Measurements from ENCODE around the gene VCX2.

DNA sequence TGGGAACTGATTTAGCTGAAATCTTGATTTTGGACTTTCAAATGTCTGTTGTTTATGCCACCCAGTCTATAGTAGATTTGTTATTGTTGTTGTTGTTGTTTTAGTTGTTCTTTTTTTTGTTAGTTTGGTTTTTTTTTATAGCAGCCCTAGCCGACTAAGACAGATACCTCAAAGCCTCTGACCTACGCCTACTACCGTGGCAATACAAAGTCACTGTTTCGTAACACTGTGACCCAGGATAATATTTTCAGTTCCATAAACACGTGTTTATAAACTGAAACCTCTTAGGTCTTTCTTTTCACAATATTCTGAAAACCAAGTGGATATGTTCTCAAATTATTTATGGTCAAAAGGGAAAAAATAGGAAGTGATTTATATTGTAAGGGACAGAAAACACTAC lies 32.8 kb downstream of the VCX2 start:
- TF ChIP-seq, protein P1, sequence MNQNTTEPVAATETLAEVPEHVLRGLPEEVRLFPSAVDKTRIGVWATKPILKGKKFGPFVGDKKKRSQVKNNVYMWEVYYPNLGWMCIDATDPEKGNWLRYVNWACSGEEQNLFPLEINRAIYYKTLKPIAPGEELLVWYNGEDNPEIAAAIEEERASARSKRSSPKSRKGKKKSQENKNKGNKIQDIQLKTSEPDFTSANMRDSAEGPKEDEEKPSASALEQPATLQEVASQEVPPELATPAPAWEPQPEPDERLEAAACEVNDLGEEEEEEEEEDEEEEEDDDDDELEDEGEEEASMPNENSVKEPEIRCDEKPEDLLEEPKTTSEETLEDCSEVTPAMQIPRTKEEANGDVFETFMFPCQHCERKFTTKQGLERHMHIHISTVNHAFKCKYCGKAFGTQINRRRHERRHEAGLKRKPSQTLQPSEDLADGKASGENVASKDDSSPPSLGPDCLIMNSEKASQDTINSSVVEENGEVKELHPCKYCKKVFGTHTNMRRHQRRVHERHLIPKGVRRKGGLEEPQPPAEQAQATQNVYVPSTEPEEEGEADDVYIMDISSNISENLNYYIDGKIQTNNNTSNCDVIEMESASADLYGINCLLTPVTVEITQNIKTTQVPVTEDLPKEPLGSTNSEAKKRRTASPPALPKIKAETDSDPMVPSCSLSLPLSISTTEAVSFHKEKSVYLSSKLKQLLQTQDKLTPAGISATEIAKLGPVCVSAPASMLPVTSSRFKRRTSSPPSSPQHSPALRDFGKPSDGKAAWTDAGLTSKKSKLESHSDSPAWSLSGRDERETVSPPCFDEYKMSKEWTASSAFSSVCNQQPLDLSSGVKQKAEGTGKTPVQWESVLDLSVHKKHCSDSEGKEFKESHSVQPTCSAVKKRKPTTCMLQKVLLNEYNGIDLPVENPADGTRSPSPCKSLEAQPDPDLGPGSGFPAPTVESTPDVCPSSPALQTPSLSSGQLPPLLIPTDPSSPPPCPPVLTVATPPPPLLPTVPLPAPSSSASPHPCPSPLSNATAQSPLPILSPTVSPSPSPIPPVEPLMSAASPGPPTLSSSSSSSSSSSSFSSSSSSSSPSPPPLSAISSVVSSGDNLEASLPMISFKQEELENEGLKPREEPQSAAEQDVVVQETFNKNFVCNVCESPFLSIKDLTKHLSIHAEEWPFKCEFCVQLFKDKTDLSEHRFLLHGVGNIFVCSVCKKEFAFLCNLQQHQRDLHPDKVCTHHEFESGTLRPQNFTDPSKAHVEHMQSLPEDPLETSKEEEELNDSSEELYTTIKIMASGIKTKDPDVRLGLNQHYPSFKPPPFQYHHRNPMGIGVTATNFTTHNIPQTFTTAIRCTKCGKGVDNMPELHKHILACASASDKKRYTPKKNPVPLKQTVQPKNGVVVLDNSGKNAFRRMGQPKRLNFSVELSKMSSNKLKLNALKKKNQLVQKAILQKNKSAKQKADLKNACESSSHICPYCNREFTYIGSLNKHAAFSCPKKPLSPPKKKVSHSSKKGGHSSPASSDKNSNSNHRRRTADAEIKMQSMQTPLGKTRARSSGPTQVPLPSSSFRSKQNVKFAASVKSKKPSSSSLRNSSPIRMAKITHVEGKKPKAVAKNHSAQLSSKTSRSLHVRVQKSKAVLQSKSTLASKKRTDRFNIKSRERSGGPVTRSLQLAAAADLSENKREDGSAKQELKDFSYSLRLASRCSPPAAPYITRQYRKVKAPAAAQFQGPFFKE (tag by site-specific recombination; IDR thresholded peaks at IDR 0.05; ENCODE audit: borderline replicate concordance), result no peak
- TF ChIP-seq CTCF (tag by site-specific recombination; IDR thresholded peaks at IDR 0.05) (no peak), REPIN1 (tag by site-specific recombination; IDR thresholded peaks at IDR 0.05; ENCODE audit: low read depth) (no peak), ZNF416 (tag by site-specific recombination; IDR thresholded peaks at IDR 0.05) (no peak), PRDM1 (tag by site-specific recombination; IDR thresholded peaks at IDR 0.05) (no peak), HOXA7 (CRISPR knock-in tag; IDR thresholded peaks at IDR 0.05; ENCODE audit: borderline replicate concordance) (no peak), ZNF777 (tag by site-specific recombination; IDR thresholded peaks at IDR 0.05; ENCODE audit: borderline replicate concordance) (no peak)

Measured in HEK293 (cell line).